ENCODE measurements around the gene PDE4D.

- TF ChIP-seq ARNT (IDR thresholded peaks at IDR 0.05) = no peak
- TF ChIP-seq SP1 (IDR thresholded peaks at IDR 0.05) = no peak
- TF ChIP-seq SUZ12 (IDR thresholded peaks at IDR 0.05) = no peak
- TF ChIP-seq ELF4 (IDR thresholded peaks at IDR 0.05) = no peak
- no peak for TF ChIP-seq FOXM1 (IDR thresholded peaks at IDR 0.05; ENCODE audit: borderline replicate concordance)
Observed at GRCh38 chr5:59356813-59357380, 536.6 kb downstream of the PDE4D start.

All from HEK293T (cell line).